ENCODE results near the gene TIPARP. TPM values are rescaled to one million over a fixed set of nuclear protein-coding genes. Genes with fewer than 3 reads are reported as not detected.
A peak's percentile ranks its signal among the peaks of the same experiment; 100 is the strongest.

Gene TIPARP
- total and polyA plus RNA-seq, 4 donors, result 20.8 to 56.1 (median 40.0) TPM

DNA sequence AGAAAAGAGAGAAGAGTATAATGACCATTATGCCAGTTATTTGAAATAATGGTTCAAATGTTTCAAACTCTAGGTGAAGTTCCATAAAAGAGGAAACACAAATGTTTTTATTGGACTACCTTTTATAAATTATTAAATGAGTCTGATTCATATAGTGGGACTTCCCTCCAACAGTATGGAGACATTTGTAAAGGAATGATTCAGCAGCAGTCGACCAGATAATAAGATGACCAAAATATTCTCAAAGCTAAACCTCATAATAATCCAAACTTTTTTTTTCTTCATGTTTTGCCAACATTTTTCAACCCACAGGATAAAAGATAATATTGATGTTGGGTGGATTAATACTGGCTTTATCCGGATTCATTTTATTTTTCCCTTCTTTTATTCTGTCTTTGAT, 18.8 kb downstream of the TIPARP start:
- Histone ChIP-seq H3K4me1 (ENCODE audit: control insufficient read depth in 5 of 5, insufficient read depth in 5 of 5, low read length in 5 of 5) (peaks cover 0 to 24% (median 8%) of the 10 kb centered on the region in 5 donors), H3K27me3 (ENCODE audit: control insufficient read depth in 3 of 3, insufficient read depth in 3 of 3, low read length in 2 of 3) (no peaks in the 10 kb centered on the region), H3K9me3 (ENCODE audit: control insufficient read depth in 4 of 4, insufficient read depth in 3 of 4, low read length in 3 of 4) (no peaks in the 10 kb centered on the region), H3K36me3 (ENCODE audit: control insufficient read depth in 4 of 4, insufficient read depth in 4 of 4, low read length in 4 of 4) (peaks cover 3 to 15% (median 5%) of the 10 kb centered on the region in 4 donors), H3K27ac (ENCODE audit: low read depth in 1 of 2, low read length in 1 of 2) (no peak overlapping the region), H3K9ac (ENCODE audit: insufficient read depth in 1 of 2, low read length in 2 of 2) (no peak overlapping the region), H3K4me3 (no peak overlapping the region)
- WGBS, 2 donors, result 68 to 89% methylated on average over 2 of the region's 2 CpGs
- ATAC-seq (ENCODE audit: insufficient read depth, low FRiP score) (no peak), DNase-seq (no peak)
- no peak for TF ChIP-seq CTCF (IDR thresholded peaks at IDR 0.05; ENCODE audit: control extremely low read depth, extremely low read depth)

DNA sequence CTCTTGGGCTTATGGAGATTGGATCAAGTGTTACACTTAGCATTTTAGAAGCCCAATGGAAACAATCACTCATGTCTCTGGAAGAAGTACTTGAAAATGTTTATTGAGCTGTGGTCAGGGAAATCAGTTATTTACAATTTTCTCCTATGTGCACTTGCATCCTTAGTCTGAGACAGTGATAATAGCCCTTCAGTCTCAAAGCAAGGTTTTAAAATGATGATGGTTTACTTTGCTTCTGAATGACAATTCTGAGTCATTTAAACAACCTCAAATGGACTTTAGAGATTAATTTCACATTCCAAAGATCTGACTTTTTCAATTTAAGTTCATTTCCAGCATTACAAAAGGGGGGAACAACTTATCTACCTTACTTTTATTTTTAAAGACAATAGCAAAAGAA, 20.1 kb downstream of the TIPARP start:
- Histone ChIP-seq H3K4me3 (no peak overlapping the region), H3K36me3 (ENCODE audit: control insufficient read depth in 4 of 4, insufficient read depth in 4 of 4, low read length in 4 of 4) (peaks cover 3 to 17% (median 5%) of the 10 kb centered on the region in 4 donors), H3K9me3 (ENCODE audit: control insufficient read depth in 4 of 4, insufficient read depth in 3 of 4, low read length in 3 of 4) (no peaks in the 10 kb centered on the region), H3K4me1 (ENCODE audit: control insufficient read depth in 5 of 5, insufficient read depth in 5 of 5, low read length in 5 of 5) (peaks cover 0 to 14% (median 4%) of the 10 kb centered on the region in 5 donors), H3K27ac (ENCODE audit: low read depth in 1 of 2, low read length in 1 of 2) (no peak overlapping the region), H3K9ac (ENCODE audit: insufficient read depth in 1 of 2, low read length in 2 of 2) (no peak overlapping the region), H3K27me3 (ENCODE audit: control insufficient read depth in 3 of 3, insufficient read depth in 3 of 3, low read length in 2 of 3) (no peaks in the 10 kb centered on the region)
- TF ChIP-seq CTCF (IDR thresholded peaks at IDR 0.05; ENCODE audit: control extremely low read depth, extremely low read depth), result no peak
- no peak for ATAC-seq (ENCODE audit: insufficient read depth, low FRiP score)
- no peak for DNase-seq

DNA sequence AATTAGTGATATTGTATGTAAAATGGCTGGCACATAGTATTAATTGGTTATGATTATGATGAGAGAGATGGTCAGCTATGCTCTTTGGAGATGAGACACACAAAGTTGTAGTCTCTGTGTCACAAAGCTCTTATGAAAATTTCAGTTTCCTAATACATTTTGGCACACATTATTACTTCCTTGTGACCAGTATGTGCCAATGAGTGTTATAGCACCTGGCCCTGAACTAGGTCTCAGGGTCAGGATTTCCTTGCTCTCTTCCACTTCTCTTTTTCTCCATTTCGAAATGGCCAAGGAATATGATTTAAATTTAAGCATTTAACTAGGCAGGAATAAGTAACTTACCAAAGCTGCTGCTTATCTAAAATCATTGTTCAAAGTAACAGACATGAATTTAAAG, 28.0 kb downstream of the TIPARP start:
- Histone ChIP-seq H3K9ac (ENCODE audit: insufficient read depth in 1 of 2, low read length in 2 of 2) (no peak overlapping the region), H3K36me3 (ENCODE audit: control insufficient read depth in 4 of 4, insufficient read depth in 4 of 4, low read length in 4 of 4) (peaks cover 4 to 38% (median 6%) of the 10 kb centered on the region in 4 donors), H3K27me3 (ENCODE audit: control insufficient read depth in 3 of 3, insufficient read depth in 3 of 3, low read length in 2 of 3) (no peaks in the 10 kb centered on the region), H3K4me3 (no peak overlapping the region), H3K27ac (ENCODE audit: low read depth in 1 of 2, low read length in 1 of 2) (no peak overlapping the region), H3K4me1 (ENCODE audit: control insufficient read depth in 5 of 5, insufficient read depth in 5 of 5, low read length in 5 of 5) (peaks cover 0 to 11% (median 4%) of the 10 kb centered on the region in 5 donors), H3K9me3 (ENCODE audit: control insufficient read depth in 4 of 4, insufficient read depth in 3 of 4, low read length in 3 of 4) (no peaks in the 10 kb centered on the region)
- TF ChIP-seq CTCF (IDR thresholded peaks at IDR 0.05; ENCODE audit: control extremely low read depth, extremely low read depth), result no peak
- DNase-seq (no peak), ATAC-seq (ENCODE audit: insufficient read depth, low FRiP score) (peak; percentile 31)
- WGBS, 2 donors, result 35 to 57% methylated on average over 1 of the region's 1 CpG

DNA sequence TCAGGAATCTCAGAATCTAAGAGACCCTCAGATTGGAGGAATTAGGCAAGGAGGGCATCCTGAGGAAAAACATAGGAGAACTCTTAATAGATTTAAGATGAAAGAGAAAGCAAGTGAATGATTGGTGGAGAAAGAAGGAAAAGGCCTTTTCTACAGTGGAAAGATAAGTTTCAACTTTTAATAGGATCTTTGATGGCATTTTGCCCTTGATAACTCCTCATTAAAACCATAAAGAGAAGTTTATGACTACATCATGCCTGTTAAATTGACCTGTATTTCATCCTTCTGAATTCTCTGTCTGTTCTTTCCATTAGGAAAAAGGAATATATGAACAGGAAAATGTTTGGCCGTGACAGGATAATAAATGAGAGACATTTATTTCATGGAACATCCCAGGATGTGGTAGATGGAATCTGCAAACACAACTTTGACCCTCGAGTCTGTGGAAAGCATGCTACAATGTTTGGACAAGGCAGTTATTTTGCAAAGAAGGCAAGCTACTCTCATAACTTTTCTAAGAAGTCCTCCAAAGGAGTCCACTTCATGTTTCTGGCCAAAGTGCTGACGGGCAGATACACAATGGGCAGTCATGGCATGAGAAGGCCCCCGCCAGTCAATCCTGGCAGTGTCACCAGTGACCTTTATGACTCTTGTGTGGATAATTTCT, 30.1 kb downstream of the TIPARP start:
- 79 to 91% methylated on average over 4 of the region's 4 CpGs for WGBS, 2 donors
- no peak overlapping the region for H3K9ac ChIP-seq (ENCODE audit: insufficient read depth in 1 of 2, low read length in 2 of 2)
- no peak overlapping the region for H3K4me3 ChIP-seq
- no peak for DNase-seq
- no peak for TF ChIP-seq CTCF (IDR thresholded peaks at IDR 0.05; ENCODE audit: control extremely low read depth, extremely low read depth)
- H3K27ac ChIP-seq (ENCODE audit: low read depth in 1 of 2, low read length in 1 of 2), result no peak overlapping the region
- H3K27me3 ChIP-seq (ENCODE audit: control insufficient read depth in 3 of 3, insufficient read depth in 3 of 3, low read length in 2 of 3), result no peaks in the 10 kb centered on the region
- no peaks in the 10 kb centered on the region for H3K9me3 ChIP-seq (ENCODE audit: control insufficient read depth in 4 of 4, insufficient read depth in 3 of 4, low read length in 3 of 4)
- H3K36me3 ChIP-seq (ENCODE audit: control insufficient read depth in 4 of 4, insufficient read depth in 4 of 4, low read length in 4 of 4), result peaks cover 4 to 37% (median 8%) of the 10 kb centered on the region in 4 donors
- H3K4me1 ChIP-seq (ENCODE audit: control insufficient read depth in 5 of 5, insufficient read depth in 5 of 5, low read length in 5 of 5), result peaks cover 0 to 11% (median 4%) of the 10 kb centered on the region in 5 donors
- no peak for ATAC-seq (ENCODE audit: insufficient read depth, low FRiP score)
